Calu3 (cell line): ENCODE data around the gene DGKI. TPM values are rescaled to one million over a fixed set of nuclear protein-coding genes. Genes with fewer than 3 reads are reported as not detected.

Source experiments
- BruUV-seq: library from RNA; stranded (reverse); fragments of 400-500 nt; replicated peaks from 2 replicates; lab custom pipeline; 2021; lab: Mats Ljungman, UMichigan
- CTCF ChIA-PET: fragments of 300-600 bp; sonication (Branson Sonifier 250); formaldehyde crosslinking; loops from one replicate; lab custom pipeline; 2022; ENCODE audit warnings: antibody characterized with exemption; lab: Charles Lee
- DNase-seq: peaks from one replicate; pipeline ENCODE4 v3.0.0; 2022
- H3K27ac Mint-ChIP-seq: one replicate; pipeline ENCODE4 v1.8.0; 2022; ENCODE audit warnings: mixed read lengths; ENCODE audit not compliant: unreplicated experiment
- H3K27me3 Mint-ChIP-seq: one replicate; pipeline ENCODE4 v1.8.0; 2022; ENCODE audit warnings: mixed read lengths; ENCODE audit not compliant: unreplicated experiment
- H3K36me3 Mint-ChIP-seq: one replicate; pipeline ENCODE4 v1.8.0; 2022; ENCODE audit warnings: mild to moderate bottlenecking, moderate library complexity, mixed read lengths; ENCODE audit not compliant: insufficient read depth, unreplicated experiment
- H3K4me1 Mint-ChIP-seq: one replicate; pipeline ENCODE4 v1.8.0; 2022; ENCODE audit warnings: mild to moderate bottlenecking, low read depth, mixed read lengths; ENCODE audit not compliant: unreplicated experiment
- H3K4me3 Mint-ChIP-seq: one replicate; pipeline ENCODE4 v1.8.0; 2022; ENCODE audit warnings: mild to moderate bottlenecking, low read depth, moderate library complexity, mixed read lengths; ENCODE audit not compliant: unreplicated experiment
- H3K9me3 Mint-ChIP-seq: one replicate; pipeline ENCODE4 v1.8.0; 2022; ENCODE audit warnings: low read depth, mixed read lengths; ENCODE audit not compliant: unreplicated experiment
- CTCF ChIP-seq: fragments of 200-600 bp; IDR thresholded peaks from one replicate; pipeline ENCODE4 v1.8.0; 2022; ENCODE audit warnings: antibody characterized with exemption; ENCODE audit not compliant: unreplicated experiment
- intact Hi-C: fragments of 100-400 bp; cut with micrococcal nuclease; formaldehyde crosslinking; loops from one replicate; pipeline ENCODE4 v1.10.0; 2022; ENCODE audit not compliant: unreplicated experiment
- total RNA-seq: library from RNA; stranded (reverse); gene quantifications from 2 replicates; pipeline ENCODE4 v1.2.3, GENCODE V29; 2022

The DGKI gene
- total RNA-seq, 1 experiment from 2014 or later: not detected

GRCh38 chr7:137396051-137396450, 450.7 kb downstream of the DGKI start:
- CTCF ChIA-PET: no interaction called here
- Mint-ChIP-seq H3K27ac (no peak overlapping the region), H3K4me3 (no peak overlapping the region), H3K36me3 (no peaks in the 10 kb centered on the region), H3K9me3 (peaks cover 5% of the 10 kb centered on the region), H3K27me3 (peaks cover 24% of the 10 kb centered on the region), H3K4me1 (no peaks in the 10 kb centered on the region)
- no peak for TF ChIP-seq CTCF
- intact Hi-C loops: no loop called here
- DNase-seq: no peak
- no TSS peak for BruUV-seq

GRCh38 chr7:137395420-137395819, 451.4 kb downstream of the DGKI start:
- TF ChIP-seq CTCF: no peak
- intact Hi-C loops: no loop called here
- BruUV-seq: no TSS peak
- Mint-ChIP-seq H3K36me3 (no peaks in the 10 kb centered on the region), H3K4me3 (no peak overlapping the region), H3K9me3 (peaks cover 5% of the 10 kb centered on the region), H3K4me1 (no peaks in the 10 kb centered on the region), H3K27me3 (peaks cover 26% of the 10 kb centered on the region), H3K27ac (no peak overlapping the region)
- no peak for DNase-seq
- CTCF ChIA-PET: no interaction called here

DNA sequence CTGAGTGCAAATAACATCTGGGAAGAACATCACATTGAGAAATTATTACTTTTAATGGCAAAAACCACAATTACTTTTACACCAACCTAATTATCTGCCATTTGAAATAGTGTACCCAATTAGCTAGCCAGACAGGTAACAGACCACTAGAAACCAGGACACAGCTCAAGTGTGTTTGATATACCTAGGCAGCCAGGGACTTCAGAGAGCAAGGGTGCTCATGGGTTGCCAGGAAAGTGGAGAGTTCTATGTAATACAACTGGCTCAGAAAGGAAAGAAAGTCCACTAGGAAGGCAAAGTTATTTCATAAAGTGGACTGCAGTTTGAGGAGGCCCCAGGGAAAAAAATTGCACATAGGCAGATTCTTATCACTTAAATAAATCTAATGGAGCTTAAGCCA, 453.2 kb downstream of the DGKI start:
- no peak for DNase-seq
- intact Hi-C loops: no loop called here
- no peaks in the 10 kb centered on the region for H3K36me3 Mint-ChIP-seq
- no peak for TF ChIP-seq CTCF
- no TSS peak for BruUV-seq
- H3K27me3 Mint-ChIP-seq: peaks cover 26% of the 10 kb centered on the region
- no peaks in the 10 kb centered on the region for H3K4me1 Mint-ChIP-seq
- CTCF ChIA-PET: no interaction called here
- H3K4me3 Mint-ChIP-seq: no peak overlapping the region
- H3K9me3 Mint-ChIP-seq: peaks cover 5% of the 10 kb centered on the region
- H3K27ac Mint-ChIP-seq: no peak overlapping the region

- Mint-ChIP-seq H3K27me3 (peaks cover 12% of the 10 kb centered on the region), H3K27ac (no peak overlapping the region), H3K4me3 (no peak overlapping the region), H3K36me3 (no peaks in the 10 kb centered on the region), H3K9me3 (peaks cover 8% of the 10 kb centered on the region), H3K4me1 (no peaks in the 10 kb centered on the region)
- CTCF ChIA-PET: no interaction called here
- no peak for TF ChIP-seq CTCF
- BruUV-seq: no TSS peak
- DNase-seq: no peak
- intact Hi-C loops: no loop called here
These were observed 456.7 kb downstream of the DGKI start for GRCh38 chr7:137390076-137390475.
